ENCODE results near the gene RPL11.
"Not testable (repeated sequence)": the region's sequence is repeated elsewhere in the genome, so short reads cannot be mapped to it uniquely, and the experiment has no call there.

The RPL11 gene

DNA sequence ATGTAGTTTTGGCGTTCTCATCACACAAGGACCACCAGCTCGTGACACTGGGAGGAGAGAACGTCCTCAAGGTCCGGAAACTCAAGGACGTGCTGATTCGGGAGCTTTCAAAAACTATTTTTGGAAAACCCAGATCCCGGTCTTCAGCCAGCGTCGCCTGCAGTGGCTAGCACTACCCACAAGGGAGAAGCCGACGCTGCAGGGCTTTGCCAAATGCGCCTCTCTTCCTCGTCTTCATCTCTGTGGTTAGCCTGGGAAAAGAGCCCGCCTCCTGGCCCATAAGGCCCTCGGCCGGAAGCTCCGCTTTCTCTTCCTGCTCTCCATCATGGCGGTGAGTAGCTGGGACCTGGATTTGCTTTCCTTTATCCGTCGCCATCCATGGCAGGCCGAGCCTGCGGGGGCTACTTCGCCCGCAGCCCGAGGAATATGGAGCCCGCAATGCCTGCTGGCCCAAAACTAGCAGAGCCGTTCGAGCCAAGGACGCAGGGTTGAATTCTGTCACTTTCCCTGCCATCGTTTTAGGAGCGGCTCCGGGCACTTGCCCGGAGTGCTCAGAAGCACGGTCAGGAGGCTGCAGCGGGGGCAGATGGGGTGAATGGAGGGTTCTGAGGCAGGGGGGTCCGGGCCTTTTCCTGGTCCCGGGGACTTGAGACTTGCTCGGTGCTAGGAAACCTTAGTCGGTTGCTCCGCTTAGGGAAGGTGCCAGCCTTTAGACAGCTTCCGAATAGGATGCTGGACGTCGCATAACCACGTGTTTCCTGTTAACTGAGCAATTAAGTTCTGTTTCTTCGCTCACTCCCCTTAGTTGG, at the start of gene RPL11:
RPL11 (plus strand) TSS at position 308 of the 809 bp plus-strand sequence; CDS start at position 326, 18 bp downstream.
- peak; percentile 96 for DNase-seq

DNA sequence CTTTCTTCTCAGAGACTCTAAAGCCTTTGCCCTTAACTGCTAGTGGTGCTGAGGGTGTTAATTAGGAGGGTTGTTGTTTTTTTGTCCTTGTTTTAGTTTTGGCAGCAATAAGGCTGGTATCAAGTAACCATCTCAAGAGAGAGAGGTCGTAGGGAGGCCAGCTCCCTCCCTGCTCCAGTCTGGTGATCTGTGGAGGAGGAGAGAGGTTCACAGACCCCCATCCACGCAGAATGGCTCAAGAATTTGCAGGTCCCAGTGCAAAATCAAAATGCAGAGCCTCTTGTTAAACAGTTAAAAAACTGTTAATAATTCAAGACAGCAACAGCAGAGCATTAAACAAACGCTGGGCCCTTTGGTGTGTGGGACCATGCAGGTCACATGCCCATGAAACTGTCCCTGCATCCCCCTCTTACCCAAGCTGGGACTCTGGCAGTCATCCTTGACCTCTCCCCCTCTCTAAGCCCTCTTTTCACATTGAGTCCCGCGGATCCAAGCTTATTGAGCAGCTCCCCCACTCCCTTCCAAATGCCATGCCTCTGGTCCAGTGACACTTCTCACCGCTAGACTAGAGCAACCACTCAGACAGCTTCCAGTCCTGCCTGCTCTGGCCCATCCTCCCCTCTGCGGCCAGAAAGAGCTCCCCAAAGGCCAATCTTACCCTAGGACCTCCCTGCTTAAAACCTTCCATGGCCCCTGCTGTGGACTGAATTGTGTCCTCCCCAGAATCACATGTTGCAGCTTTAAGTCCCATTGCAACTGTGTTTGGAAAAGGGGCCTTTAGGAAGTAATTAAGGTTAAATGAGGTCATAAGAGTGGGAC, 47.7 kb upstream of the RPL11 start:
- no peak for DNase-seq

- no peak for DNase-seq
These were observed 47.1 kb upstream of the RPL11 start for GRCh38 chr1:23644555-23644866.

DNA sequence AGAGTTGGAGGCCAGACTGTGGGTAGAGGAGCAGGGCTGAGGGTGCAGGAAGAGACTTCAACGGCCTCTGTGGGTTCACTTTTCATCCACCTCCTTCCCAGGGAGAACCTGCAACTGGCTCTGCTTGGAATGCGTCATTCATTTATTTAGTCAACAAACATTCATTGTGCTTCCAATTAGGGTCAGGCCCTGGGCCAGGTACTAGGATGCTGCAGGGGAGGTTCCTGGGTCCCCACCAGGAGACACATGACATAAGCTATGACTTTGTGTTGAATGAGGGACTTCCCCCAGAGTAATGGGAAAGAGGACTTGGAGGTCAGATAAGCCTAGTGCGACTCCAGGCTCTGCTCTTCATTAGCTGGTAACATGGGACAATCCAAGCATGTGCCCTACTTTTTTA, 46.3 kb upstream of the RPL11 start:
- no peak for DNase-seq

DNA sequence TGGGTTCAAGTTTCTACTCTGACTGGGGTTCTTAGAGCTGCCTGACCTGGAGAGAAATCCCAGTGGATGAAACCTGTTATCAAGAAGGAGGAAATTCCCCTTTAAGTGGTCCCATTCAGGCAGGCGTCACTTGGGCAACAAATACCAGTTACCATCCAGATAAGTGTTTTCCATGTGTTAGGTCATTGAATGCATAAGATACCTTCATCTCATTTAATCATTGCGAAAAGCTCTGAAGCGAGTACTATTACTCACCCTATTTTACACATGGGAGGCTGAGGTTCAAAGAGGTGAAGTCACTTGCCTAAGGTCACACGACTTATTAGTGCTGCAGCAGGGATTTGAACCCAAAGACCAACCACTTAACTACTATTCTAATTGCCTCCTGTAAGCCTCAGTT, 45.5 kb upstream of the RPL11 start:
- DNase-seq, result no peak

GRCh38 chr1:23646541-23646940, 45.1 kb upstream of the RPL11 start:
- DNase-seq, result no peak

GRCh38 chr1:23648576-23648975, 43.0 kb upstream of the RPL11 start:
- DNase-seq, result no peak

DNA sequence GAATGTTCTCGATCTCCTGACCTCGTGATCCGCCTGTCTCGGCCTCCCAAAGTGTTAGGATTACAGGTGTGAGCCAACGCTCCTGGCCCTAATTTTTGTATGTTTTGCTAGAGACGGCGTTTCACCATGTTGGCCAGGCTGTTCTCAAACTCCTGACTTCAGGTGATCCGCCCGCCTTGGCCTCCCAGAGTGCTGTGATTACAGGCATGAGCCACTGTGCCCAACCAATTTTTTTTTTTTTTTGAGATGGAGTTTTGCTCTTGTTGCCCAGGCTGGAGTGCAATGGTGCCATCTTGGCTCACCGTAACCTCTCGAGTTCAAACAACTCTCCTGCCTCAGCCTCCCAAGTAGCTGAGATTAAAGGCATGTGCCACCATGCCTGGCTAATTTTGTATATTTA, 42.4 kb upstream of the RPL11 start:
- not testable (repeated sequence) for DNase-seq

- no peak for DNase-seq
These were observed 41.1 kb upstream of the RPL11 start for GRCh38 chr1:23650344-23650990.

DNA sequence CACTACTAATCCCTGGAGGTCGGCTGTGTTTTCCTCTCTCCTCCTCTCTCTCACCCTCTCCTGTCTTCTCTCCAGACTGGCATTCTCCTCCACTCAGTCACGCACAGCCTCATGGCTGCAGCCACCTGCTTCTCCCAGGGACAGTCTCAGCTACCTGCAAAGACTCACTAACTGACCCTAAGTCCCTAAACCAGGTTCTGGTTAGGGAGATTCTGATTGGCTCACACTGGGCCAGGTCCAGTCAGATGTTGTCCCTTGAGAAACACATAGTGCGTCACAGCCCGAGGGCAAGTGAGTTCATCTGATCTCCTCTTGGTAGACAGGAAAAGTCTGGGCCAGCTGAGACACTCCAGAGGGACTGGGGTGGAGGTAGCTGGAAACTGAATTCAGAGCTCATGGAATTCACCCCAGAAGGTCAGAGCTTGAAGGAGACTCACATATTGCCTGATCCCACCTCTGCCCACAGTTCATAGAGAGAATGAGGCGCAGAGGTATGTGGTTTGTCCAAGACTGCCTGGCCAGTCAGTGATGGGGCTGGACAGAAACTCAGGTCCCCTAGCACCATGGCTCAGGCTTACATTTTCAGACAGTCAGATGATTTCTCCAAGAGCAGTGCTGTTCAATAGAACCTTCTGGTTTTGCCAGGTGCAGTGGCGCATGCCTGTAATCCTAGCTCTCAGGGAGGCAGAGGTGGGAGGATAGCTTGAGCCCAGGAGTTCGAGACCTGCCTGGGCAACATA, 40.4 kb upstream of the RPL11 start:
- no peak for DNase-seq

DNA sequence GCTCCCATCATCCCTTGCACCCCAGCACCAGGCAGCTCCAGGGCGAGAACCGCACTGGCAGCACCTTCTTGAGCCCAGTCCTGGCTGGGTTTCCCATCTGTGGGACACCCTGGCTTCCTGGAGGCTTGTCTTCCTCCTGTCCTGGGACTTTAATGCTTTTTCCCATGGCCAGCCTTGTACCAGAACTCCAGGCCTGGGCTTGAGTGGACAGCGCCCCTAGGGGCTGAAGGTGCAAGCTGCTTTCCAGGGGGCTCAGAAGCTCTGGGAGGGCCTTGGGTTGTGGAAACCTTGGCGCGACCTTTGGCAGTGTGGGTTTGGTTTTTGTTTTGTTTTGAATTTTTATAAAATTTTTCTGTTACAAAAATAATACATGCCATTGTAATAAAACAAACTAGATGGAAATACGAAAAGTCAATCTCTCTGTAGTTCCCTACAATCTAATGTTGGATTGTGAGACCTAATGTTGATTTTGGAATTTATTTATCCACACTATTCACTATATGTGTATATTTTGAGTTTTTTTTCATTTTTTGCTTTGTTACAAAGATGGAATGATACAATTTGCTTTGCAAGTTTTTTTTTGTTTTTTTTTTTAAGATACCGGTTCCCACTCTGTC, 33.8 kb upstream of the RPL11 start:
- peak; percentile 6 for DNase-seq

DNA sequence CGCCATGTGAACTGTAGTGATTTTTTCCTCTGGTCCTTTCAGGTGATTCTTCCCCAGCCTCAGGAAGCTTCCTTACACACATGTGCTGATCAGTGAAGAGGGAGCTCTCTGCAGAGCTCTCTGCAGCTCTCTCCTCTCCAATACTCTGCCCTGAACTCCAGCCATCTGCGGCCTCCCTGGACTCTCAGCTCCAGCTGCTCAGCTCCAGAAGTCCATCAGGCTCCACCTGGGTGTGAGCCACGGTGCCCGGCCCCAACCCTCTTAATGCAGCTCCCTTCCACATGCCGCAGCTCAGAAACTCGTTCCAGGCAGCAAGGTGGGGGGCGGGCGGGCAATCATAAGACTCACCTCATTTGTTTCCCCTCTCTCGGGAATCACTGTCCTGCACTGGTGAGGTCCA, 30.9 kb upstream of the RPL11 start:
- no peak for DNase-seq

- no peak for DNase-seq
These were observed 29.7 kb upstream of the RPL11 start for GRCh38 chr1:23661887-23662286.

DNA sequence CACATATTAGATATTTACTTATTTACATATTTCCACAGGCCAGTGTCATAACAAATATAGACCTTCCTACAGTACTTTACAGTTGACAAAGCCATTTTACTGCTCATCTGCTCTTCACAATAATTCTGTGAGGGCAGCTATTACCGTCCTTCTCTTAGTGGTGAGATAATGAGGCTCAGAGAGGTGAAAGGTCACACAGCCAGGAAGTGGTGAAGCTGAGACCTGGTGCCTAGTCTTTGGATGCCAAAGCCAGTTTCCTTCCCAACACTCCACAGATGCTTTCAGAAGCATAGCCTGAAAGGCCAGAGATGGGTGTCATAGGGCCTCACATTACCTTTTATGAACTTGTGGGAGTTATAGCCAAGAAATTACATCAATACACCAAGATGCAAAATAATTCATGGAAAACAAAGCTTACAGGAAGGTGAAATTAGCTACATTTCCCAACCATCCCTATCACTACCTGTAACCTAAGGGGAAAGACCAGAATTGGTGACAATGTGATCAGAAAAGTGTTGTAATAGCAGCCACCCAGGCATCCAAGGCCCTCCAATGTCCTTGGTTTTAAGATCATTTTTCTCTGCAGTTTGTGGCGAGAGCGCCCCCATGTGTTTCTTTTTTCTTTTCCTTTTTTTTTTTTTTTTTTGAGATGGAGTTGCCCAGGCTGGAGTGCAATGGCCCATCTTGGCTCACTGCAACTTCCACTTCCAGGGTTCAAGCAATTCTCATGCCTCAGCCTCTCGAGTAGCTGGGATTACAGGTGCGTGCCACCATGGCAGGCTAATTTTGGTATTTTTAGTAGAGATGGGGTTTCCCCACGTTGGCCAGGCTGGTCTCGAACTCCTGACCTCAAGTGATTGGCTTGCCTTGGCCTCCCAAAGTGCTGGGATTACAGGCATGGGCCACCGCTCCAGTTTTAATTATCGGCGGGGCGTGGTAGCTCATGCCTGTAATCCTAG, 26.5 kb upstream of the RPL11 start:
- DNase-seq, result peak; percentile 16

DNA sequence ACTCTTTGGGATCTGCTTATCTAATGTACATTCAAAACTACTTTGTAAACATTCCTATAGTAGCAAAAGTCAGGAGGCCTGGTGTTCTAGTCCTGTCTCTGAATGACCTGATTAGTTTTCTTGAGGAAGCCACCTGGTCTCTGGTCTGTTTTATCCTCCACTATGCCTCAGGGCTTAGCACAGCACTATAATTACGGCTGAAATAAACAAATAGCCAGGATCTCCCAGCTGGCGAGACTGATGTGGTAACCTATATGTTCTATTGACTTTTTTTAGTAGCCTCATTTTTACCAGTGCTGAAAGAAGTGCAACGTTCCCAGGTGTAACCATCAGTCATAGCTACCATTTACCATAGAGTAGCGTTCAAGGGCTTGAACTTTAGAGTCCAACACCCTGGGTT, 24.2 kb upstream of the RPL11 start:
- DNase-seq, result no peak

DNA sequence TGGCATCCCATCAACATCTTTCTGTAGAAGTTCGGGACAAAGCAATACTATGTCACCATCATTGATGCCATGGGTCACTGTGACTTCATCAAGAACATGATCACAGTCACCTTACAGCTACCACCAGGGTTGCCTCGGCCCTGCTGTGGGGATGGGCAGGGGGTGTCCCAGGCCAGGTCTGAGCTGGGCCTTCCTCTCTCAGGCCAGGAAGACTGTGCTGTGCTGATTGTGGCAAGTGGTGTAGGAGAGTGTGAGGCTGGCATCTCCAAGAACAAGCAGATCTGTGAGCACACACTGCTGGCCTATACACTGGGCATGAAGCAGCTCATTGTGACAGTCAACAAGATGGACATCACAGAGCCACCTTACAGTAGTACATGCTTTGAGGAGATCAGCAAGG, 20.9 kb upstream of the RPL11 start:
- no peak for DNase-seq

DNA sequence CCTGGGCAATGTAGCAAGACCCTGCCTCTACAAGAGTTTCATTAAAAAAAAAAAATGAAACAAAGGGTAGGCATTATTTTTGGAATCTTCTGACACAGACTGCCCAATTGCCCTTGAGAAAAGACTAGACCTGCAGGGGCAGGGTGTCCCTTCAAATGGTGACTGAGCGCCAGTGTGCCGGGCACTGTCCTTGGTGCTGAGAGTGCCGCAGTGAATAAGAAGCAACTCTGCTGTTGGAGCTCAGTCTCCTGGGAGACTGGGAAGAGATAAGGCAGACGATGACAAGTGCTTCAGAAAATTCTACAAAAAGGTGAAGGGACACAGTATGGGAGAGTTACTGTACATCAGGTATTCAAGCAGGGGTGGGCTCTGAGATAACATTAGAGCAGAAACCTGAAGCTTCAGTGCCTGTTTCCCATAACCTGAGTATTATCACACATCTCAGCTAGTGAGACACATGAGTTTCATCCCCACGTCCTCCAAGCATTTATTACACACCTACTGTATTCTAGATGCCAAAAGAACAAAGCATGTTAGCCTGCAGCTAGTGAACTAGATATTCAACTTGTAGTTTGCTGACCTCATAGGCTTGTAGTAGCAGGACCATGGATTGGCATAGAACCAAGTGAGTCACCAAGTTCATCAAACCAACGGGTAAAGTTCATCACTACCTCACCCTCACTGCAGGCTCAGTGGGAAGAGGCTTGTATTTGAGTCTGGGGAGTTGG, 18.4 kb upstream of the RPL11 start:
- no peak for DNase-seq

DNA sequence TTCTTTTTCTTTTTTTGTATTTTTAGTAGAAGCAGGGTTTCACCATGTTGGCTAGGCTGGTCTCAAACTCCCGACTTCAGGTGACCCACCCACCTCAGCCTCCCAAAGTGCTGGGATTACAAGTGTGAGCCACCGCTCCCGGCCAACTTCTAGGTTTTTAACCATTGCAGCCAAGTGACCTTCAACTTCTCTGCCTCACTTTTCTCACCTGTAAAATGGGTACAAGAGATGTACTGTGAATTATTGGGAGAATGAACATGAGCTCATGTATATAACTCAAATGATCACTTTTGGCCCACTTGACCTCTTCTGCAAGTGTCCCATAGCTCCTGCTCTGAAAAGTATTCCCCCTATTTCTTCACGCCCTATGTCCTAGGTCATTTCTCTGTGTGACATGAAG, 11.8 kb upstream of the RPL11 start:
- no peak for DNase-seq

GRCh38 chr1:23682946-23683345, 8.7 kb upstream of the RPL11 start:
- no peak for DNase-seq

- no peak for DNase-seq
These were observed 7.2 kb upstream of the RPL11 start for GRCh38 chr1:23684415-23684814.

DNA sequence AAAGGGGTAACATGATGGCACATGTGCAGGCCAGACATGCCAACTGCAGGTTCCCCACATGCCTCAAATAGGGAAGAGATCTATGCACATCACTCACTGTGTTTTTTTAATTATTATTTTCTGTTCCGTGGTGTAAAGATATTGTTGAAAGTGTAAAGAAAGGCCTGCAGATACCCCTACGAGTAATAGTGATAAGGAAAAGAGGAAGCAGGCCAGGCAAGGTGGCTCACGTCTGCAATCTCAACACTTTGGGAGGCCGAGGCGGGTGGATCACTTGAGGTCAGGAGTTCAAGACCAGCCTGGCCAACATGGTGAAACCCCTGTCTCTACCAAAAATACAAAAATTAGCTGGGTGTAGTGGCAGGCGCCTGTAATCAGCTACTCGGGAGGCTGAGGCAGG, 6.4 kb upstream of the RPL11 start:
- peak; percentile 15 for DNase-seq

Measured in MV-4-11 (cell line).